Measurements from ENCODE around the gene EPB41. TPM values are rescaled to one million over a fixed set of nuclear protein-coding genes. Genes with fewer than 3 reads are reported as not detected.

EPB41 gene
- total RNA-seq, 2 experiments from 2014 or later = 67.6 to 71.0 TPM

- CTCF ChIA-PET = interaction anchor here (1.0 to 2.2 kb wide), 4 partner anchors 9 to 143 kb away, joined by 3 to 16 read pairs (median 4); no protein-coding TSS in a partner anchor
- intact Hi-C loops (cut with micrococcal nuclease) = no loop called here
- no peak overlapping the region for H3K27ac Mint-ChIP-seq
- H3K4me3 Mint-ChIP-seq = no peak overlapping the region
- H3K36me3 Mint-ChIP-seq = peaks cover 5% of the 10 kb centered on the region
- H3K4me1 Mint-ChIP-seq (ENCODE audit: low read depth) = peaks cover 35% of the 10 kb centered on the region
- no peaks in the 10 kb centered on the region for H3K27me3 Mint-ChIP-seq
- no peaks in the 10 kb centered on the region for H3K9me3 Mint-ChIP-seq
- no peak for DNase-seq
- POLR2A ChIA-PET = interaction anchor here (0.7 kb wide), 1 partner anchor 23 kb away, joined by 4 read pairs; the partner anchor contains the start of gene EPB41
These were observed 23.1 kb upstream of the EPB41 start for GRCh38 chr1:28891256-28891655.

- H3K36me3 Mint-ChIP-seq = peaks cover 5% of the 10 kb centered on the region
- ChIA-PET POLR2A (no interaction called here), CTCF (interaction anchor here (0.6 to 3.0 kb wide), 9 partner anchors 9 to 150 kb away, joined by 3 to 22 read pairs (median 4); partner anchors contain the start of gene EPB41)
- no peaks in the 10 kb centered on the region for H3K9me3 Mint-ChIP-seq
- H3K27me3 Mint-ChIP-seq = no peaks in the 10 kb centered on the region
- intact Hi-C loops (cut with micrococcal nuclease) = no loop called here
- peaks cover 36% of the 10 kb centered on the region for H3K4me1 Mint-ChIP-seq (ENCODE audit: low read depth)
- no peak overlapping the region for H3K27ac Mint-ChIP-seq
- H3K4me3 Mint-ChIP-seq = no peak overlapping the region
- DNase-seq = peak; percentile 45
These were observed 20.8 kb upstream of the EPB41 start for GRCh38 chr1:28893403-28894102.

GRCh38 chr1:28894785-28895184 lies 19.6 kb upstream of the EPB41 start:
- no peak for DNase-seq
- CTCF ChIA-PET = interaction anchor here (1.6 to 3.0 kb wide), 2 partner anchors 136 to 139 kb away, joined by 7 to 22 read pairs; no protein-coding TSS in a partner anchor
- peaks cover 31% of the 10 kb centered on the region for H3K4me1 Mint-ChIP-seq (ENCODE audit: low read depth)
- H3K27me3 Mint-ChIP-seq = no peaks in the 10 kb centered on the region
- H3K36me3 Mint-ChIP-seq = peaks cover 4% of the 10 kb centered on the region
- POLR2A ChIA-PET = no interaction called here
- no peak overlapping the region for H3K27ac Mint-ChIP-seq
- no peaks in the 10 kb centered on the region for H3K9me3 Mint-ChIP-seq
- intact Hi-C loops (cut with micrococcal nuclease) = no loop called here
- H3K4me3 Mint-ChIP-seq = no peak overlapping the region

GRCh38 chr1:28895896-28896608 lies 18.3 kb upstream of the EPB41 start:
- peaks cover 31% of the 10 kb centered on the region for H3K4me1 Mint-ChIP-seq (ENCODE audit: low read depth)
- POLR2A ChIA-PET = no interaction called here

GRCh38 chr1:28896609-28896986 lies 17.8 kb upstream of the EPB41 start:
- DNase-seq = no peak
- peaks cover 4% of the 10 kb centered on the region for H3K36me3 Mint-ChIP-seq
- no peaks in the 10 kb centered on the region for H3K27me3 Mint-ChIP-seq
- H3K27ac Mint-ChIP-seq = no peak overlapping the region
- intact Hi-C loops (cut with micrococcal nuclease) = no loop called here
- ChIA-PET POLR2A (no interaction called here), CTCF (no interaction called here)
- no peak overlapping the region for H3K4me3 Mint-ChIP-seq
- peaks cover 31% of the 10 kb centered on the region for H3K4me1 Mint-ChIP-seq (ENCODE audit: low read depth)
- no peaks in the 10 kb centered on the region for H3K9me3 Mint-ChIP-seq

More at GRCh38 chr1:28895896-28896608, 18.3 kb upstream of the EPB41 start:
- Mint-ChIP-seq H3K27me3 (no peaks in the 10 kb centered on the region), H3K4me3 (no peak overlapping the region), H3K36me3 (peaks cover 4% of the 10 kb centered on the region), H3K27ac (no peak overlapping the region), H3K9me3 (no peaks in the 10 kb centered on the region)
- CTCF ChIA-PET = no interaction called here
- no peak for DNase-seq
- intact Hi-C loops (cut with micrococcal nuclease) = no loop called here

GRCh38 chr1:28897789-28898188 lies 16.6 kb upstream of the EPB41 start:
- Mint-ChIP-seq H3K27ac (no peak overlapping the region), H3K9me3 (no peaks in the 10 kb centered on the region), H3K4me1 (ENCODE audit: low read depth) (peaks cover 31% of the 10 kb centered on the region), H3K4me3 (no peak overlapping the region), H3K27me3 (no peaks in the 10 kb centered on the region), H3K36me3 (peaks cover 4% of the 10 kb centered on the region)
- CTCF ChIA-PET = interaction anchor here (1.7 kb wide), 1 partner anchor 136 kb away, joined by 5 read pairs; no protein-coding TSS in a partner anchor
- POLR2A ChIA-PET = no interaction called here
- no peak for DNase-seq
- intact Hi-C loops (cut with micrococcal nuclease) = no loop called here

GRCh38 chr1:28898405-28898881 lies 15.9 kb upstream of the EPB41 start:
- ChIA-PET CTCF (interaction anchor here (1.1 to 1.7 kb wide), 2 partner anchors 18 to 135 kb away, joined by 4 to 5 read pairs; no protein-coding TSS in a partner anchor), POLR2A (no interaction called here)
- Mint-ChIP-seq H3K36me3 (peaks cover 4% of the 10 kb centered on the region), H3K4me1 (ENCODE audit: low read depth) (peaks cover 28% of the 10 kb centered on the region), H3K27me3 (no peaks in the 10 kb centered on the region), H3K27ac (no peak overlapping the region), H3K4me3 (no peak overlapping the region), H3K9me3 (no peaks in the 10 kb centered on the region)
- intact Hi-C loops (cut with micrococcal nuclease) = no loop called here
- no peak for DNase-seq

- ChIA-PET POLR2A (interaction anchor here (2.4 kb wide), 1 partner anchor 15 kb away, joined by 8 read pairs; the partner anchor contains the start of gene EPB41), CTCF (interaction anchor here (0.7 to 1.7 kb wide), 5 partner anchors 17 to 135 kb away, joined by 3 to 7 read pairs (median 4); no protein-coding TSS in a partner anchor)
- DNase-seq = no peak
- Mint-ChIP-seq H3K9me3 (peaks cover 2% of the 10 kb centered on the region), H3K4me3 (no peak overlapping the region), H3K27ac (no peak overlapping the region), H3K4me1 (ENCODE audit: low read depth) (peaks cover 25% of the 10 kb centered on the region), H3K36me3 (peaks cover under 1% of the 10 kb centered on the region), H3K27me3 (no peaks in the 10 kb centered on the region)
- intact Hi-C loops (cut with micrococcal nuclease) = no loop called here
These were observed 15.1 kb upstream of the EPB41 start for GRCh38 chr1:28899267-28899666.

- intact Hi-C loops (cut with micrococcal nuclease) = no loop called here
- Mint-ChIP-seq H3K4me1 (ENCODE audit: low read depth) (peaks cover 20% of the 10 kb centered on the region), H3K27ac (no peak overlapping the region), H3K4me3 (no peak overlapping the region), H3K36me3 (peaks cover 2% of the 10 kb centered on the region), H3K27me3 (no peaks in the 10 kb centered on the region), H3K9me3 (peaks cover 4% of the 10 kb centered on the region)
- CTCF ChIA-PET = interaction anchor here (0.7 to 1.2 kb wide), 2 partner anchors 19 to 133 kb away, joined by 3 to 7 read pairs; no protein-coding TSS in a partner anchor
- DNase-seq = no peak
- POLR2A ChIA-PET = interaction anchor here (0.6 to 2.4 kb wide), 2 partner anchors 14 to 85 kb away, joined by 3 to 8 read pairs; partner anchors contain the start of gene EPB41
These were observed 13.8 kb upstream of the EPB41 start for GRCh38 chr1:28900562-28900961.

GRCh38 chr1:28902738-28903137 lies 11.6 kb upstream of the EPB41 start:
- H3K9me3 Mint-ChIP-seq = peaks cover 4% of the 10 kb centered on the region
- CTCF ChIA-PET = interaction anchor here (0.8 to 1.2 kb wide), 5 partner anchors 9 to 131 kb away, joined by 3 to 4 read pairs (median 3); no protein-coding TSS in a partner anchor
- H3K27me3 Mint-ChIP-seq = no peaks in the 10 kb centered on the region
- H3K4me3 Mint-ChIP-seq = no peak overlapping the region
- no peak overlapping the region for H3K27ac Mint-ChIP-seq
- H3K4me1 Mint-ChIP-seq (ENCODE audit: low read depth) = peaks cover 13% of the 10 kb centered on the region
- intact Hi-C loops (cut with micrococcal nuclease) = no loop called here
- POLR2A ChIA-PET = interaction anchor here (1.8 kb wide), 1 partner anchor 11 kb away, joined by 6 read pairs; the partner anchor contains the start of gene EPB41
- peaks cover 2% of the 10 kb centered on the region for H3K36me3 Mint-ChIP-seq
- no peak for DNase-seq

GRCh38 chr1:28905921-28906666 lies 8.3 kb upstream of the EPB41 start:
- no peak overlapping the region for H3K4me3 Mint-ChIP-seq
- no peak for DNase-seq
- peaks cover 2% of the 10 kb centered on the region for H3K36me3 Mint-ChIP-seq
- no peaks in the 10 kb centered on the region for H3K27me3 Mint-ChIP-seq
- peaks cover 4% of the 10 kb centered on the region for H3K9me3 Mint-ChIP-seq
- POLR2A ChIA-PET = interaction anchor here (0.6 kb wide), 1 partner anchor 58 kb away, joined by 3 read pairs; no protein-coding TSS in a partner anchor
- intact Hi-C loops (cut with micrococcal nuclease) = no loop called here
- no peak overlapping the region for H3K27ac Mint-ChIP-seq
- CTCF ChIA-PET = no interaction called here
- H3K4me1 Mint-ChIP-seq (ENCODE audit: low read depth) = no peaks in the 10 kb centered on the region
